ENCODE measurements around the gene CRACR2A. TPM values are rescaled to one million over a fixed set of nuclear protein-coding genes. Genes with fewer than 3 reads are reported as not detected.
A peak's percentile ranks its signal among the peaks of the same experiment; 100 is the strongest.

Gene CRACR2A
- total and polyA plus RNA-seq, 10 of the 15 experiments (the other 5 are each of a cell fraction or from before 2014, with no cell fraction given): 2.1 to 18.0 (median 13.2) TPM

DNA sequence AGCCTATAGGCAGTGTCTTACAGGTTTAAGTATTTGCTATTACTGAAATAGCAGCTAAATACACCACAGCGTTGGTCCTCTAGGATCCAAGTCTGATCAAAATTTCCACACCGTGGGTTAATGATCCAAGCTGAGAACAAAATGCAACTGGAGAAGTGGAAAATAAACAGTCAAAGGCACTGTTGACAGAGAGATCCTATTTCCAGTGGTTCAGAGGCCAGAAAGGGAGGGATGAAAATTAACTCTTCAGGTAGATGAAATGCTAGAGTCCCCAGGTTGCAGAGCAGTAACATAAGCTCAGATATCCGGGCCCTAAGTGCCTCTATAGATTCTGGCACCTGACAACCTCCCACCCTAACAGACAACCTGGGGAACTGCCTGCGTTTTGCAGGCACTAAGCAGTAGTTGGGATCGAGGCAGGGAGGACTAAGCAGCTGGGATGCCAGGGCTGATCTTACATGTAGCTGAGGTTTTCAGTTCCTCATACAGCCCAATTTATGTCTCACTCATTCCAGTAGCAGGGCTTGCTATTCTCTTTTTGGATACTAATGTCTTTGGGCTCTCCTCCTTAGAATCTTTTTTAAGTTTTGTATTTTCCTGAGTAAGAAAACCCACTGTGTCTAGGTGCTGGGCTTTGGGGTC, 42.7 kb upstream of the CRACR2A start:
- H3K4me3 ChIP-seq: no peak overlapping the region
- ChIA-PET POLR2A (no interaction called here), RAD21 (ENCODE audit: unreplicated experiment) (interaction anchor here (0.9 kb wide), 1 partner anchor 9 kb away, joined by 3 read pairs; no protein-coding TSS in a partner anchor), CTCF (interaction anchor here (0.9 to 2.4 kb wide), 4 partner anchors 9 to 500 kb away, joined by 3 to 15 read pairs (median 7); no protein-coding TSS in a partner anchor), SMC1A (ENCODE audit: uncharacterized antibody, unreplicated experiment) (interaction anchor here (0.6 to 2.3 kb wide), 2 partner anchors 8 to 1613 kb away, joined by 3 to 7 read pairs; no protein-coding TSS in a partner anchor)
- H2AFZ ChIP-seq (ENCODE audit: control insufficient read depth, low read depth, low read length): no peak overlapping the region
- intact Hi-C loops (cut with micrococcal nuclease; ENCODE audit: unreplicated experiment): no loop called here
- H3K27me3 ChIP-seq (replicated peaks in 1 of 2; ENCODE audit: control insufficient read depth in 2 of 2, insufficient read depth in 2 of 2, low read length in 1 of 2): no peaks in the 10 kb centered on the region
- no peak overlapping the region for H3K9ac ChIP-seq (ENCODE audit: control insufficient read depth, insufficient read depth, low read length)
- H3K4me1 ChIP-seq (ENCODE audit: control insufficient read depth, insufficient read depth, low read length): no peaks in the 10 kb centered on the region
- H3K79me2 ChIP-seq (ENCODE audit: control insufficient read depth, insufficient read depth, low read length): no peaks in the 10 kb centered on the region
- no peaks in the 10 kb centered on the region for H3K36me3 ChIP-seq (ENCODE audit: control insufficient read depth in 2 of 2, insufficient read depth in 2 of 2, low read length in 1 of 2)
- FAIRE-seq (no peak), DNase-seq (ENCODE audit: low read depth, low spot score) (no peak), ATAC-seq (peak; percentile 49)
- H4K20me1 ChIP-seq (ENCODE audit: control insufficient read depth, insufficient read depth): no peaks in the 10 kb centered on the region
- in situ Hi-C loops (cut with MboI): no loop called here
- WGBS (ENCODE audit: insufficient coverage, insufficient replicate concordance, low lambda C conversion rate, missing lambda C conversion rate): 55% methylated on average over 5 of the region's 5 CpGs
- H3K9me3 ChIP-seq (replicated peaks; ENCODE audit: control insufficient read depth, insufficient read depth, low read length): no peaks in the 10 kb centered on the region
- H3K4me2 ChIP-seq (ENCODE audit: control insufficient read depth, insufficient read depth): no peak overlapping the region
- peak; percentile 64; the same call in 1 of the 2 replicates for TF ChIP-seq SPI1 (IDR thresholded peaks at IDR 0.05; ENCODE audit: borderline replicate concordance, insufficient read depth, low read depth, low read length)
- no peak for TF ChIP-seq KDM1A (IDR thresholded peaks at IDR 0.05; ENCODE audit: borderline replicate concordance)
- BruUV-seq (replicated peaks): no TSS peak
- H3K27ac ChIP-seq (ENCODE audit: control insufficient read depth, insufficient read depth): no peak overlapping the region

DNA sequence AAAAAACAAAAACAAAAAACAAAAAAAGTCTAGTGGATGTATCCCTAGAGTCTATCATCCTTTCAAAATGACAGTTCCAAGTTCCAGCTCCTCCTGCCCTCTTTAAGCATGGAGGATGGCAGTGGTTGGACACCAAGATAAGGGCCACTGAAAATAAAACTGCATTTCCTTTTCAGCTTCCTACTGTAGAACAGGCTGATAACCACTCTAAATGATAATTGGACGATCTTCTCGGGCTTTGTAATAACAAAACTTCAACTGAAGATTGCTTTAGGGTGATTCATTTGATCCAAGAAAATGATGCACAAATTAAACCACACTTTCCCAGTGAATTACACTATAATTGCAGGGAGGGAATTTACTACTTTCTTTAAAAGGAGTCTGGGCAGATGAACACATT, 42.2 kb upstream of the CRACR2A start:
- Histone ChIP-seq H3K27ac (ENCODE audit: control insufficient read depth, insufficient read depth) (no peak overlapping the region), H3K9me3 (replicated peaks; ENCODE audit: control insufficient read depth, insufficient read depth, low read length) (no peaks in the 10 kb centered on the region), H2AFZ (ENCODE audit: control insufficient read depth, low read depth, low read length) (no peak overlapping the region), H3K27me3 (replicated peaks in 1 of 2; ENCODE audit: control insufficient read depth in 2 of 2, insufficient read depth in 2 of 2, low read length in 1 of 2) (no peaks in the 10 kb centered on the region), H4K20me1 (ENCODE audit: control insufficient read depth, insufficient read depth) (no peaks in the 10 kb centered on the region), H3K36me3 (ENCODE audit: control insufficient read depth in 2 of 2, insufficient read depth in 2 of 2, low read length in 1 of 2) (no peaks in the 10 kb centered on the region), H3K9ac (ENCODE audit: control insufficient read depth, insufficient read depth, low read length) (no peak overlapping the region), H3K4me2 (ENCODE audit: control insufficient read depth, insufficient read depth) (no peak overlapping the region), H3K4me1 (ENCODE audit: control insufficient read depth, insufficient read depth, low read length) (no peaks in the 10 kb centered on the region), H3K4me3 (no peak overlapping the region), H3K79me2 (ENCODE audit: control insufficient read depth, insufficient read depth, low read length) (no peaks in the 10 kb centered on the region)
- ChIA-PET CTCF (interaction anchor here (0.9 to 2.4 kb wide), 4 partner anchors 9 to 499 kb away, joined by 3 to 15 read pairs (median 7); no protein-coding TSS in a partner anchor), SMC1A (ENCODE audit: uncharacterized antibody, unreplicated experiment) (interaction anchor here (2.3 kb wide), 1 partner anchor 9 kb away, joined by 7 read pairs; no protein-coding TSS in a partner anchor), RAD21 (ENCODE audit: unreplicated experiment) (interaction anchor here (0.9 to 1.7 kb wide), 2 partner anchors 9 to 494 kb away, joined by 3 to 4 read pairs; no protein-coding TSS in a partner anchor), POLR2A (no interaction called here)
- FAIRE-seq (no peak), ATAC-seq (no peak), DNase-seq (ENCODE audit: low read depth, low spot score) (no peak)
- in situ Hi-C loops (cut with MboI): no loop called here
- no TSS peak for BruUV-seq (replicated peaks)
- WGBS (ENCODE audit: insufficient coverage, insufficient replicate concordance, low lambda C conversion rate, missing lambda C conversion rate): 0% methylated on average over 2 of the region's 2 CpGs
- intact Hi-C loops (cut with micrococcal nuclease; ENCODE audit: unreplicated experiment): no loop called here
- TF ChIP-seq, protein P1, sequence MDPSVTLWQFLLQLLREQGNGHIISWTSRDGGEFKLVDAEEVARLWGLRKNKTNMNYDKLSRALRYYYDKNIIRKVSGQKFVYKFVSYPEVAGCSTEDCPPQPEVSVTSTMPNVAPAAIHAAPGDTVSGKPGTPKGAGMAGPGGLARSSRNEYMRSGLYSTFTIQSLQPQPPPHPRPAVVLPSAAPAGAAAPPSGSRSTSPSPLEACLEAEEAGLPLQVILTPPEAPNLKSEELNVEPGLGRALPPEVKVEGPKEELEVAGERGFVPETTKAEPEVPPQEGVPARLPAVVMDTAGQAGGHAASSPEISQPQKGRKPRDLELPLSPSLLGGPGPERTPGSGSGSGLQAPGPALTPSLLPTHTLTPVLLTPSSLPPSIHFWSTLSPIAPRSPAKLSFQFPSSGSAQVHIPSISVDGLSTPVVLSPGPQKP (IDR thresholded peaks at IDR 0.05; ENCODE audit: low read depth, low read length): no peak
- TF ChIP-seq, protein P2, sequence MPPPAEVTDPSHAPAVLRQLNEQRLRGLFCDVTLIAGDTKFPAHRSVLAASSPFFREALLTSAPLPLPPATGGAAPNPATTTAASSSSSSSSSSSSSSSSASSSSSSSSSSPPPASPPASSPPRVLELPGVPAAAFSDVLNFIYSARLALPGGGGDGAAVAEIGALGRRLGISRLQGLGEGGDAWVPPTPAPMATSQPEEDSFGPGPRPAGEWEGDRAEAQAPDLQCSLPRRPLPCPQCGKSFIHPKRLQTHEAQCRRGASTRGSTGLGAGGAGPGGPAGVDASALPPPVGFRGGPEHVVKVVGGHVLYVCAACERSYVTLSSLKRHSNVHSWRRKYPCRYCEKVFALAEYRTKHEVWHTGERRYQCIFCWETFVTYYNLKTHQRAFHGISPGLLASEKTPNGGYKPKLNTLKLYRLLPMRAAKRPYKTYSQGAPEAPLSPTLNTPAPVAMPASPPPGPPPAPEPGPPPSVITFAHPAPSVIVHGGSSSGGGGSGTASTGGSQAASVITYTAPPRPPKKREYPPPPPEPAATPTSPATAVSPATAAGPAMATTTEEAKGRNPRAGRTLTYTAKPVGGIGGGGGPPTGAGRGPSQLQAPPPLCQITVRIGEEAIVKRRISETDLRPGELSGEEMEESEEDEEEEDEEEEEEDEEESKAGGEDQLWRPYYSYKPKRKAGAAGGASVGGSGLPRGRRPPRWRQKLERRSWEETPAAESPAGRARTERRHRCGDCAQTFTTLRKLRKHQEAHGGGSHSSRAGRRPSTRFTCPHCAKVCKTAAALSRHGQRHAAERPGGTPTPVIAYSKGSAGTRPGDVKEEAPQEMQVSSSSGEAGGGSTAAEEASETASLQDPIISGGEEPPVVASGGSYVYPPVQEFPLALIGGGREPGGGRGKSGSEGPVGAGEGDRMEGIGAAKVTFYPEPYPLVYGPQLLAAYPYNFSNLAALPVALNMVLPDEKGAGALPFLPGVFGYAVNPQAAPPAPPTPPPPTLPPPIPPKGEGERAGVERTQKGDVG (CRISPR knock-in tag; IDR thresholded peaks at IDR 0.05): no peak
- TF ChIP-seq SPI1 (IDR thresholded peaks at IDR 0.05; ENCODE audit: borderline replicate concordance, insufficient read depth, low read depth, low read length): no peak
- no peak for TF ChIP-seq BMI1 (IDR thresholded peaks at IDR 0.05; ENCODE audit: borderline replicate concordance)
- no peak for TF ChIP-seq PAX8 (IDR thresholded peaks at IDR 0.05)
- no peak for TF ChIP-seq FOXK2 (IDR thresholded peaks at IDR 0.05)
- no peak for TF ChIP-seq NBN (IDR thresholded peaks at IDR 0.05)
- TF ChIP-seq, protein P3, sequence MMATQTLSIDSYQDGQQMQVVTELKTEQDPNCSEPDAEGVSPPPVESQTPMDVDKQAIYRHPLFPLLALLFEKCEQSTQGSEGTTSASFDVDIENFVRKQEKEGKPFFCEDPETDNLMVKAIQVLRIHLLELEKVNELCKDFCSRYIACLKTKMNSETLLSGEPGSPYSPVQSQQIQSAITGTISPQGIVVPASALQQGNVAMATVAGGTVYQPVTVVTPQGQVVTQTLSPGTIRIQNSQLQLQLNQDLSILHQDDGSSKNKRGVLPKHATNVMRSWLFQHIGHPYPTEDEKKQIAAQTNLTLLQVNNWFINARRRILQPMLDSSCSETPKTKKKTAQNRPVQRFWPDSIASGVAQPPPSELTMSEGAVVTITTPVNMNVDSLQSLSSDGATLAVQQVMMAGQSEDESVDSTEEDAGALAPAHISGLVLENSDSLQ (IDR thresholded peaks at IDR 0.05): no peak
- TF ChIP-seq, protein P4, sequence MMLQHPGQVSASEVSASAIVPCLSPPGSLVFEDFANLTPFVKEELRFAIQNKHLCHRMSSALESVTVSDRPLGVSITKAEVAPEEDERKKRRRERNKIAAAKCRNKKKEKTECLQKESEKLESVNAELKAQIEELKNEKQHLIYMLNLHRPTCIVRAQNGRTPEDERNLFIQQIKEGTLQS (IDR thresholded peaks at IDR 0.05; ENCODE audit: borderline replicate concordance, extremely low read depth, low read depth, low read length): no peak

All from GM12878 (cell line).